NCI-H1105 treated with DMSO at 0.1 percent for 48 hours (cell line): ENCODE results near the gene TRERF1.
A peak's percentile ranks its signal among the peaks of the same experiment; 100 is the strongest.
"Not testable (repeated sequence)": the region's sequence is repeated elsewhere in the genome, so short reads cannot be mapped to it uniquely, and the experiment has no call there.

Source experiments
- DNase-seq: peaks from one replicate; lab custom pipeline; 2025; lab: John Stamatoyannopoulos, UW

Gene TRERF1

GRCh38 chr6:42217519-42218367 lies 234.0 kb downstream of the TRERF1 start, which contains the start of gene MRPS10:
MRPS10 (minus strand) TSS chr6:42217861; CDS start chr6:42217849, 12 bp downstream.
- peak; percentile 96 for DNase-seq

- DNase-seq = no peak
These were observed 234.6 kb downstream of the TRERF1 start for GRCh38 chr6:42217157-42217518.

DNA sequence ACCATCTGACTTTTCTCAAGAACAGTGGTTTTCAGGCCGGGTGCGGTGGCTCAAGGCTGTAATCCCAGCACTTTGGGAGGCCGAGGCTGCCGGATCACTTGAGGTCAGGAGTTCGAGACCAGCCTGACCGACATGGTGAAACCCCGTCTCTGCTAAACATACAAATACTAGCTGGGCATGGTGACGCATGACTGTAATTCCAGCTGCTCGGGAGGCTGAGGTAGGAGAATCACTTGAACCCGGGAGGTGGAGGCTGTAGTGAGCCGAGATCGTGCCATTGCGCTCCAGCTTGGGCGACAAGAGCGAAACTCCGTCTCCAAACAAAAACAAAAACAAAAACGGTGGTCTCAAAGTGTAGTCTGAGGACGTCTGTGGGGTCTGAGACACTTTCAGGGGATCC lies 235.2 kb downstream of the TRERF1 start:
- DNase-seq = not testable (repeated sequence)

GRCh38 chr6:42212442-42212841 lies 239.3 kb downstream of the TRERF1 start:
- peak; percentile 6 for DNase-seq

DNA sequence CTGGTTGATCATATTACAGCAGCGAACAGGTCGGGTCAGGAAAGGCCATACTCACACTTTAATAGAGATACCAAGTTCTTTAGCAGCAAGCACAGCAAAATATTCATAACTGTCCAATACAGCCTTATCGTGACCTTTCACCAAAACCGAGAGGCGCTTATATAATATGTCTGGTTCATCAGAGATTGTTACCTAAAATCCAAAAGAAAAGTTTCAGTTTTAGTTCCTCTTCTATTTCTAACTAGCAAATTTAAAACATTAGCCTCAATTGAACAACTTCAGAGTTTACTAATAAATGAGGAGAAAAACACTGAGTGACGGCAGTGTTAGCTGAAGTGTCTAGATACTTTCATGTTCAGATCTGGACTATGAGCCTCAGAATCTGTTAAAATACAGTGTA lies 240.0 kb downstream of the TRERF1 start:
- no peak for DNase-seq

DNA sequence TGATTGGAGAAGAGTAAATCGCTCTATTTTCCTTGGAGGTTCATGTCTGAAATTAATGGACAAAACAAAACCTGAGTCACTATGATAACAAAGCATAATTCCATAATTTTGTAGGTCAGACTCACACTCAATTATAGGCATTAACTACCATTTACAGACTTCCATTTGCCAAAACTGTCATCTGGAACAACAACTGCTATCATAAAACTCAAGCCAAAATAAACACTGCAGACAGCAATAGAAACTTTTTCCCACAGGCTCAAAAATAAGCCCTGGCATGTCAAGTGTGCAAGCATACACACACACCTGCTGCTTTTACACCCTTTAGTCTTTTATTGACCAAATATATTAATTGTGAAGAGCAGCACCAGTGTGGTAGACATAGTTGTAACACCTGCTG lies 241.2 kb downstream of the TRERF1 start:
- DNase-seq = peak; percentile 99

DNA sequence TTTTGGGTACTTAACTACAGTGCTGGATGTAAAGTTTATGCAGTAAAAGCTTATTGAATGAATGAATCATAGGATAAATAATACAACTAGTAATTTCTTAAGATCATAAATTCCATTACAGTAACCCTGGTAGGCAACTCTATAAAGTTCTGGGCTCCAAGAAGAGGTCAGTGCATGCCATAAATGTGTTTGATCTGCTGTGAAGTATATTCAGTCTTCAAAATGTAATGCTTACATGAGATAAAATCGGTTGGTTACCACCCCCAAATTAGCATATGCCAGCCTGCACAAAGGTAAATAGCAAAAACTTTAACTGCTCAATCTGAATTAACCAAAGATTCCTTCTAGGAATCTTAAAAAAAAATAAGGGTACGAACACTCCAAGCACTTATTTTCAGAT lies 244.2 kb downstream of the TRERF1 start:
- DNase-seq = not testable (repeated sequence)

GRCh38 chr6:42204768-42205282 lies 246.9 kb downstream of the TRERF1 start:
- no peak for DNase-seq

- no peak for DNase-seq
These were observed 248.5 kb downstream of the TRERF1 start for GRCh38 chr6:42203183-42203582.

GRCh38 chr6:42202131-42202915 lies 249.4 kb downstream of the TRERF1 start:
- DNase-seq = not testable (repeated sequence)

- no peak for DNase-seq
These were observed 250.3 kb downstream of the TRERF1 start for GRCh38 chr6:42201382-42201781.

DNA sequence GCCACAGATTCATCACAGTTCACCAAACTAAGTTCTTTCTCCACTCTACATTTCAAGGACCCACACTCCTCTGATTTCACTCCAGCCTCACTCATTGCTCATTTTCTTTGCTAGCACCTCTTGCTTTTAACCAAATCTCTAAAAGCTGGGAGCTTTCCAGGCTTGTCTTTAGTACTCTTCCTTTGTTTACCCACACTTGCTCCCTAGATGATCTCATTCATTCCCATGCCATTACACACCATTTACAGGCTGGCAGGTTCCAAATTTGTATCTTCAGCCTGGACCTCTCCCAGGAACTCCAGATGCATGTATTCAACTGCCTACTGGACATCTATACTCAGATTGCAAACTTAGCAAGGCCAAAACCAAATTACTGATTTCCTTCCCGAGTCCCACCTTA lies 251.7 kb downstream of the TRERF1 start:
- DNase-seq = no peak

DNA sequence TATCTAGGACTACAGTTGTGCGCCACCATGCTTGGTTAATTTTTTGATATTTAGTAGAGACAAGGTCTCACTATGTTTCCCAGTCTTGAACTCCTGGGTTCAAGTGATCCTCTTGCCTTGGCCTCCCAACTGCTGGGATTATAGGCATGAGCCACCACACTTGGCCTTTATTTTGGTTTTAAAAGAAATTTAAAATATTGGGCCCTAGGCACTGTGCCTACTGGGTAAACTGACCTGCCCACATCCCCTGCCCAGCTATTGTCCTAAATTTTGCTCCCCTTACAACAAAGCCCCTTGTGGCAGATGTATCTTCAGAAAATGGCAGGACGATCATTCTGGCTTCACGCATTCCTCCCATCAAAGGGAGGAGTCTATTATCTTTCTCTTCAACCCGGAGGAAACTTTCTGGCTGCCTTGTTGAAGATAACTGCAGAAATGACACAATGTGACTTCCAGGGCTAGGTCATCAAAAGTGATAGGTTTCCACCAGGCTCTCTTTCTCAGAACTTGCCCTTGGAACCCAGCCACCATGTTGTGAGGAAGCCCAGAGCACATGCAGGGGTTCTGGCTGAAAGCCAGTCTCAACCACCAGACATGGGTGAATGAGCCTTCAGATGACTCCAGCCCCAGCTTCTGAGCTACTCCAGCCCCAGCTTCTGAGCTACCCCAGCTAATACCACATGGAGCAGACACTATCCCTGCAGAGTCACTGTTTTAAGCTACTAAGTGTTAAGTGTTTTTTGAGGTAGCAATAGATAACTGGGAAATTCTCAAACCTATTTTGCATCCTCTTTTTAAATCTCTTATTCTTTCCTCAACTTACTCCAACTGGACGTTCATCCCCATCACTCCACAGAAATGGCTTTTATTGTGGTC lies 252.4 kb downstream of the TRERF1 start:
- no peak for DNase-seq

GRCh38 chr6:42197555-42198362 lies 254.0 kb downstream of the TRERF1 start:
- DNase-seq = no peak

GRCh38 chr6:42195415-42195814 lies 256.3 kb downstream of the TRERF1 start:
- no peak for DNase-seq

DNA sequence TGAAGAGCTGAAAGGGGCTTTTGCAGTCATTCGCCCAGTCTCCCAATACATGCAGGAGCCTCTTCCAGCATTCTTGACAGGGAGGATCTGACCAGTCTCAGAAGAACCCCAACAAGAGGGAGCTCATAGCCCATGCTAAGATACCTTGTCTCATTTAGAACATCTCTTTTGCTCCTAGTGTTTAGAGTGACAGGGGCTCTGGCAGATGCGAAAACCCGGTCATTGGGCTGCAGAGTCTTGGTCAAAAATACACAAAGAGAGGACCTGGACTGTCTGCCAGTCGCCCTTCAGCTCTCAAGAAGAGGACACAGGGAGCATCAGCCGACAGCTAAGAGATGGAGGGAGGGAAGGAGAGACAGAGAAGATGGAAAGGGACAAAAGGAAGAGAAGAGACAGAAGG lies 257.7 kb downstream of the TRERF1 start:
- DNase-seq = no peak

GRCh38 chr6:42193491-42193894 lies 258.2 kb downstream of the TRERF1 start:
- no peak for DNase-seq

DNA sequence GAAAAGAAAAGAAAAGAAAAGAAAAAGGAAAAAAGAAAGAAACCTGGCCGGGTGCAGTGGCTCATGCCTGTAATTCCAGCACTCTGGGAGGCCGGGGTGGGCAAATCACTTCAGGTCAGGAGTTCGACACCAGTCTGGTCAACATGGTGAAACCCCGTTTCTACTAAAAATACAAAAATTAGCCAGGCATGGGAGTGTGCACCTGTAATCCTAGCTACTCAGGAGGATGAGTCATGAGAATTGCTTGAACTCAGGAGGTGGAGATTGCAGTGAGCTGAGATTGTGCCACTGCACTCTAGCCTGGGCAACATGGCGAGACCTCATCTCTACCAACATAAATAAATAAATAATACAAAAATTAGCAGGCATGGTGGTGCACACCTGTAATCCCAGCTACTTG lies 259.3 kb downstream of the TRERF1 start:
- DNase-seq = not testable (repeated sequence)

DNA sequence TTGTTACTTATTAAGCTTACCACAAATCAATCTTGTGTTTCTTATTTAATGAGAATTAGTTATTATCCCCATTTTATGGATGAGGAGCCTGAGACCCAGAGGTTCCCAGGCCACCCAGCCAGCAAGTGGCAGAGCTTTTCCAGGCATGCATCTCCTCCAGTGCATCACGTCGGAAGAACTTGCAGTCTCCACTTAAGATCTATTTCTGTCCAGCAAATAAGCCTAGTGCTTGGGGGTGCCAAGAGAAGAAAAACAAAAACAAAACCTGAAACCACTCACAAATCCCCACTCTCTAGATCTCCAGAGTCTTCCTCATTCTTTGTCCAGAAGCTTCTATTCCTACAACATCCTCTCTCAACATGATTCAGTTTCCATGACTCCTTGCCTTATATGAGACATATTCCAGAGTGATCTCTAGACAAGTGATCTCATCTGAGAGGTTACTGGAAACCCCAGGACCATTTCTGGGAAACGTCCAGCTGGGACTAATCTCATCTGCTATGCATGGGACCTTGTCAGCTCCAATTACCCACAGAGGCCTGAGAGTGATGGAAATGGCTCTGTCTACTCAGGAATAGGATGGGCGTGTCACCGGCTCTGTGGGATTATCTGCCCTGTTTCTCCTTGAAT lies 261.1 kb downstream of the TRERF1 start:
- DNase-seq = no peak

DNA sequence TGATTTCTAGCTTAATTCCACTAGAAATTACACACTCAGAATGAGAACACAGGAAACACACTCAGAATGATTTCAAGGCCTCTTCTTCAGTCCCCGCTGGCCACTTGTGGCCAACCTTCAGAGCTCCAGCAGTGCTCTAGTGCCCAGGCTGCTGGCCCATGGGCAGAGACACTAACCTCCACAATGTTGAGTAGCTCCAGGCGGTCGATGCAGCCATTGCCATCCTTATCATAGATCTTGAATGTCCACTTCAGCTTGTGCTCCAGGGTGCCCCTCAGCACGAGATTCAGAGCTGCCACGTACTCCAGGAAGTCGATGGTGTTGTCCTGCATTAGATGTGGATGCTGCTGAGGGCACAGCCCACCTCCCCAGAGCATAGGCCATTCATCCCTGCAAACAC lies 263.3 kb downstream of the TRERF1 start:
- no peak for DNase-seq

DNA sequence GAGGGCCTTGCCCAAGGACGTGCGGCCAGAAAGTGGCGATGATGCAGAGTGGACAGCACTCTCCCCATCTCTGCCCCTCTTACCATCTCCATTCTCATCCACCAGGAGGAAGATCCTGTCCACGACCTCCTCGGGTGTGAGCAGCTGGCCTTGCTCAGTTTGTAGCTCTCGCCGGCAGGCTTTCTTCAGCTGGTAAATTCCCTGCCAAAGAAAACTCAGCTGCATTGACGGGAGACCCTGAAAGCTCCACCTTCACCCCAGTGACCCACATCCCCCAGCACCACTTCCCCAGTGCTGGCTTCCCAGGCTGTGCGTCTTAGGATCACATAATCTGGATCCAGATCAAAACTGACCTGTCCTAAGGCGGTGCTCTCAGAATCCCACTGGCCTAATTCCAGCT lies 266.1 kb downstream of the TRERF1 start:
- no peak for DNase-seq
